HG03097 (cell line): ENCODE measurements around the gene APOC4.

Experiments
- ATAC-seq: cut with Tn5 transposase; IDR thresholded peaks from one replicate; pipeline ENCODE4 v1.9.1; 2021; ENCODE audit not compliant: unreplicated experiment, low FRiP score

The APOC4 gene

GRCh38 chr19:44992336-44993163 is 50.5 kb downstream of the APOC4 start:
- no peak for ATAC-seq

GRCh38 chr19:44993526-44993925 is 51.5 kb downstream of the APOC4 start:
- no peak for ATAC-seq

- ATAC-seq: no peak
These were observed 52.0 kb downstream of the APOC4 start for GRCh38 chr19:44993926-44994537.
